Measurements from ENCODE around the gene CFDP1. TPM values are rescaled to one million over a fixed set of nuclear protein-coding genes. Genes with fewer than 3 reads are reported as not detected.

Gene CFDP1
- total and polyA plus RNA-seq, 2 experiments from 2014 or later, result 97.1 to 116 TPM

GRCh38 chr16:75266738-75267630, 166.3 kb downstream of the CFDP1 start:
- Histone ChIP-seq H3K4me2 (peak overlapping the region; percentile 96), H3K36me3 (replicated peaks; ENCODE audit: insufficient read depth, low read depth) (no peaks in the 10 kb centered on the region), H3K27me3 (no peaks in the 10 kb centered on the region), H2AFZ (no peak overlapping the region), H3K4me3 (no peak overlapping the region), H3K4me1 (ENCODE audit: insufficient read depth) (peaks cover 45% of the 10 kb centered on the region), H4K20me1 (ENCODE audit: insufficient read depth, poor library complexity, severe bottlenecking) (peaks cover 23% of the 10 kb centered on the region), H3K79me2 (peaks cover 43% of the 10 kb centered on the region), H3K9me2 (replicated peaks; ENCODE audit: insufficient read depth) (no peaks in the 10 kb centered on the region), H3K27ac (no peak overlapping the region), H3K9me3 (ENCODE audit: low read depth) (no peaks in the 10 kb centered on the region)
- WGBS (ENCODE audit: low lambda C conversion rate, missing lambda C conversion rate), result 95% methylated on average over 15 of the region's 27 CpGs
- no peak for TF ChIP-seq EZH2phosphoT487 (IDR thresholded peaks at IDR 0.05; ENCODE audit: low read depth, severe bottlenecking, unreplicated experiment)
- no peak for TF ChIP-seq EZH2 (IDR thresholded peaks at IDR 0.05; ENCODE audit: borderline replicate concordance)
- TF ChIP-seq CTCF (IDR thresholded peaks at IDR 0.05; ENCODE audit: poor library complexity), result no peak
- no peak for DNase-seq (ENCODE audit: low spot score)

- H3K4me3 ChIP-seq, result peak overlapping the region; percentile 99
- 21% methylated on average over 33 of the region's 62 CpGs for WGBS (ENCODE audit: low lambda C conversion rate, missing lambda C conversion rate)
- no peaks in the 10 kb centered on the region for H3K9me3 ChIP-seq (ENCODE audit: low read depth)
- peaks cover 54% of the 10 kb centered on the region for H3K4me1 ChIP-seq (ENCODE audit: insufficient read depth)
- peaks cover 52% of the 10 kb centered on the region for H3K79me2 ChIP-seq
- H3K27me3 ChIP-seq, result no peaks in the 10 kb centered on the region
- peak overlapping the region; percentile 78 for H2AFZ ChIP-seq
- H3K9me2 ChIP-seq (replicated peaks; ENCODE audit: insufficient read depth), result no peaks in the 10 kb centered on the region
- no peaks in the 10 kb centered on the region for H3K36me3 ChIP-seq (replicated peaks; ENCODE audit: insufficient read depth, low read depth)
- peak overlapping the region; percentile 99 for H3K27ac ChIP-seq
- peaks cover 31% of the 10 kb centered on the region for H4K20me1 ChIP-seq (ENCODE audit: insufficient read depth, poor library complexity, severe bottlenecking)
- peak; percentile 90 for DNase-seq (ENCODE audit: low spot score)
- TF ChIP-seq EZH2phosphoT487 (IDR thresholded peaks at IDR 0.05; ENCODE audit: low read depth, severe bottlenecking, unreplicated experiment) (no peak), EZH2 (IDR thresholded peaks at IDR 0.05; ENCODE audit: borderline replicate concordance) (no peak), CTCF (IDR thresholded peaks at IDR 0.05; ENCODE audit: poor library complexity) (no peak)
- H3K4me2 ChIP-seq, result peak overlapping the region; percentile 96
Observed at GRCh38 chr16:75265911-75266701, 167.2 kb downstream of the CFDP1 start.

DNA sequence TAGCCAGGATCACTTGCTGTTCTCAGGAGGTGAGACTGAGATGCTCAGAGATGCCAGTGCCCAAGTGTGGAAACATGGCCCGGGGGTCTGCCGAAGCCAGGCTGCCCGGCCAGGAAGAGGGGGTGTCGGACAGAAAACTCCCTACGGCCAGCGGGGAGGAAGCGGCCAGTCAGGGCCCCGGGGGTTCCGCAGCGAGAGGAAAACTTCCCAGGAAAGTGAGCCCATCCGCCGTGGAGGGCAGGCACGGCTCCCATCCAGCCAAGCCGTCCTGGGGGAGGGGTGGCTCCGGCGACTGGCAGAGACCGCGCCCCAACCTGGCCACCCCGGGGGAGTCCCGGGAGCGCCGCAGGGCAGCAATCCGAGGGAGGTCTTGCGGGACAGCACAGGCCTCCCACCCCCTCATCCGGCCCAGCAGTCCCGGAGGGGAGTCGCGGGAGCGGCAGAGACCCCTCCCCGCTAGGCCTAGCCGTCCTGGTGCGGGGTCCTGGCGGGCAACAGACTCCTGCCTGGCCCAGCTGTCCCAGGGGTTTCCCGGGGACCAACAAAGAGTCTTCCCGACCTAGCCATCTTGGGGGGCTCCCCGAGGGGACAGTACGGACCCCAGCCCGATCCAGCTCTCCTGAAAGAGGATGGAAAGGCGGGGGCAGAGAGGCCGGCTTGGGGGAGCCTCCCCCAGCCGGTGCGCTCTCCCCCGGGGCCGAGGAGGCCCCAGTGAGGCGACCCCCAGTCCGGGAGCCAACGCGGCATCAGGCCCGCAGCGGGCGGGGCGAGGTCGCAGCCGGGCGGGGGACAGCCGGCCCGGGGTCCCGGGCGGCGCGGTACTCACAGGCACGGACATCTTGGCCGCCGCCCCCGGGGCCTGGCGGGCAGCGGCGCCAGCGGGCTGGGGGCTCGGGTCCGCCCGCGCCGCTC, 168.0 kb downstream of the CFDP1 start:
- Histone ChIP-seq H3K36me3 (replicated peaks; ENCODE audit: insufficient read depth, low read depth) (no peaks in the 10 kb centered on the region), H3K9me3 (ENCODE audit: low read depth) (no peaks in the 10 kb centered on the region), H3K4me2 (peak overlapping the region; percentile 97), H3K79me2 (peaks cover 61% of the 10 kb centered on the region), H3K4me1 (ENCODE audit: insufficient read depth) (peaks cover 57% of the 10 kb centered on the region), H3K4me3 (peak overlapping the region; percentile 99), H3K9me2 (replicated peaks; ENCODE audit: insufficient read depth) (no peaks in the 10 kb centered on the region), H3K27ac (peak overlapping the region; percentile 99), H4K20me1 (ENCODE audit: insufficient read depth, poor library complexity, severe bottlenecking) (peaks cover 40% of the 10 kb centered on the region), H2AFZ (peak overlapping the region; percentile 30), H3K27me3 (no peaks in the 10 kb centered on the region)
- TF ChIP-seq EZH2 (IDR thresholded peaks at IDR 0.05; ENCODE audit: borderline replicate concordance), result no peak
- TF ChIP-seq CTCF (IDR thresholded peaks at IDR 0.05; ENCODE audit: poor library complexity), result no peak
- TF ChIP-seq EZH2phosphoT487 (IDR thresholded peaks at IDR 0.05; ENCODE audit: low read depth, severe bottlenecking, unreplicated experiment), result no peak
- whole genome bisulfite sequencing (ENCODE audit: low lambda C conversion rate, missing lambda C conversion rate), result under 1% methylated on average over 53 of the region's 74 CpGs
- DNase-seq (ENCODE audit: low spot score), result peak; percentile 72

All from hepatocyte (in vitro differentiated cells).